ENCODE data around the gene IPO13.
A peak's percentile ranks its signal among the peaks of the same experiment; 100 is the strongest.

The IPO13 gene

GRCh38 chr1:43986712-43987111 is 40.0 kb downstream of the IPO13 start:
- H3K27me3 Mint-ChIP-seq, result peaks cover 2% of the 10 kb centered on the region
- peaks cover 10% of the 10 kb centered on the region for H3K36me3 Mint-ChIP-seq (ENCODE audit: low read depth)
- intact Hi-C loops (cut with micrococcal nuclease), result no loop called here
- H3K4me1 Mint-ChIP-seq (ENCODE audit: low read depth), result peaks cover 31% of the 10 kb centered on the region
- no peak overlapping the region for H3K27ac Mint-ChIP-seq
- no peak overlapping the region for H3K4me3 Mint-ChIP-seq
- H3K9me3 Mint-ChIP-seq, result no peaks in the 10 kb centered on the region

GRCh38 chr1:43987159-43987902 is 40.6 kb downstream of the IPO13 start:
- Mint-ChIP-seq H3K36me3 (ENCODE audit: low read depth) (peaks cover 13% of the 10 kb centered on the region), H3K27me3 (peaks cover 5% of the 10 kb centered on the region), H3K27ac (no peak overlapping the region), H3K9me3 (no peaks in the 10 kb centered on the region), H3K4me3 (no peak overlapping the region), H3K4me1 (ENCODE audit: low read depth) (peaks cover 36% of the 10 kb centered on the region)
- intact Hi-C loops (cut with micrococcal nuclease), result no loop called here

- H3K36me3 Mint-ChIP-seq (ENCODE audit: low read depth), result peaks cover 11% of the 10 kb centered on the region
- peak overlapping the region; percentile 92 for H3K4me3 Mint-ChIP-seq
- no peaks in the 10 kb centered on the region for H3K9me3 Mint-ChIP-seq
- intact Hi-C loops (cut with micrococcal nuclease), result loop anchor here (2.0 kb wide), 2 partner anchors 16 to 44 kb away; partner anchors contain the start of genes ATP6V0B and IPO13
- H3K4me1 Mint-ChIP-seq (ENCODE audit: low read depth), result peaks cover 29% of the 10 kb centered on the region
- H3K27ac Mint-ChIP-seq, result peak overlapping the region; percentile 83
- H3K27me3 Mint-ChIP-seq, result peaks cover 9% of the 10 kb centered on the region
Measured at GRCh38 chr1:43990271-43991199, 43.8 kb downstream of the IPO13 start.

GRCh38 chr1:43991200-43991475 is 44.4 kb downstream of the IPO13 start:
- peak overlapping the region; percentile 83 for H3K27ac Mint-ChIP-seq
- intact Hi-C loops (cut with micrococcal nuclease), result loop anchor here (2.0 kb wide), 2 partner anchors 16 to 44 kb away; partner anchors contain the start of genes ATP6V0B and IPO13

GRCh38 chr1:43991476-43992231 is 44.9 kb downstream of the IPO13 start, which contains the start of gene CCDC24:
CCDC24 (plus strand) TSS chr1:43991599; CDS start chr1:43991879, 280 bp downstream.
- Mint-ChIP-seq H3K9me3 (no peaks in the 10 kb centered on the region), H3K4me1 (ENCODE audit: low read depth) (peaks cover 29% of the 10 kb centered on the region), H3K27me3 (peaks cover 9% of the 10 kb centered on the region), H3K4me3 (peak within 1 kb of the TSS; percentile 92), H3K36me3 (ENCODE audit: low read depth) (peaks cover 8% of the 10 kb centered on the region), H3K27ac (peak within 1 kb of the TSS; percentile 83)
- intact Hi-C loops (cut with micrococcal nuclease), result loop anchor here (2.0 kb wide), 2 partner anchors 17 to 45 kb away; partner anchors contain the start of genes ATP6V0B and IPO13

More at GRCh38 chr1:43991200-43991475, 44.4 kb downstream of the IPO13 start:
- peak overlapping the region; percentile 92 for H3K4me3 Mint-ChIP-seq
- H3K36me3 Mint-ChIP-seq (ENCODE audit: low read depth), result peaks cover 8% of the 10 kb centered on the region
- peaks cover 9% of the 10 kb centered on the region for H3K27me3 Mint-ChIP-seq
- peaks cover 29% of the 10 kb centered on the region for H3K4me1 Mint-ChIP-seq (ENCODE audit: low read depth)
- H3K9me3 Mint-ChIP-seq, result no peaks in the 10 kb centered on the region

- peak overlapping the region; percentile 83 for H3K27ac Mint-ChIP-seq
- H3K4me1 Mint-ChIP-seq (ENCODE audit: low read depth), result peaks cover 29% of the 10 kb centered on the region
- peaks cover 8% of the 10 kb centered on the region for H3K36me3 Mint-ChIP-seq (ENCODE audit: low read depth)
- no peaks in the 10 kb centered on the region for H3K9me3 Mint-ChIP-seq
- H3K27me3 Mint-ChIP-seq, result peaks cover 9% of the 10 kb centered on the region
- intact Hi-C loops (cut with micrococcal nuclease), result no loop called here
- peak overlapping the region; percentile 92 for H3K4me3 Mint-ChIP-seq
Measured at GRCh38 chr1:43992232-43992995, 45.7 kb downstream of the IPO13 start.

- Mint-ChIP-seq H3K27ac (no peak overlapping the region), H3K4me1 (ENCODE audit: low read depth) (peaks cover 24% of the 10 kb centered on the region), H3K9me3 (no peaks in the 10 kb centered on the region), H3K4me3 (no peak overlapping the region), H3K36me3 (ENCODE audit: low read depth) (peaks cover 8% of the 10 kb centered on the region), H3K27me3 (peaks cover 10% of the 10 kb centered on the region)
- intact Hi-C loops (cut with micrococcal nuclease), result no loop called here
Measured at GRCh38 chr1:43993206-43993914, 46.6 kb downstream of the IPO13 start.

- no peak overlapping the region for H3K4me3 Mint-ChIP-seq
- H3K27me3 Mint-ChIP-seq, result peaks cover 10% of the 10 kb centered on the region
- peaks cover 24% of the 10 kb centered on the region for H3K4me1 Mint-ChIP-seq (ENCODE audit: low read depth)
- no peak overlapping the region for H3K27ac Mint-ChIP-seq
- intact Hi-C loops (cut with micrococcal nuclease), result no loop called here
- H3K36me3 Mint-ChIP-seq (ENCODE audit: low read depth), result peaks cover 8% of the 10 kb centered on the region
- no peaks in the 10 kb centered on the region for H3K9me3 Mint-ChIP-seq
Measured at GRCh38 chr1:43994071-43994470, 47.3 kb downstream of the IPO13 start.

GRCh38 chr1:43994794-43995790 is 48.3 kb downstream of the IPO13 start:
- Mint-ChIP-seq H3K36me3 (ENCODE audit: low read depth) (peaks cover 8% of the 10 kb centered on the region), H3K27me3 (peaks cover 10% of the 10 kb centered on the region), H3K4me3 (no peak overlapping the region), H3K9me3 (no peaks in the 10 kb centered on the region), H3K4me1 (ENCODE audit: low read depth) (peaks cover 24% of the 10 kb centered on the region), H3K27ac (no peak overlapping the region)
- intact Hi-C loops (cut with micrococcal nuclease), result no loop called here

- no peaks in the 10 kb centered on the region for H3K9me3 Mint-ChIP-seq
- intact Hi-C loops (cut with micrococcal nuclease), result no loop called here
- H3K27ac Mint-ChIP-seq, result no peak overlapping the region
- H3K36me3 Mint-ChIP-seq (ENCODE audit: low read depth), result peaks cover 8% of the 10 kb centered on the region
- H3K4me3 Mint-ChIP-seq, result no peak overlapping the region
- peaks cover 10% of the 10 kb centered on the region for H3K27me3 Mint-ChIP-seq
- peaks cover 17% of the 10 kb centered on the region for H3K4me1 Mint-ChIP-seq (ENCODE audit: low read depth)
Measured at GRCh38 chr1:43995984-43996732, 49.4 kb downstream of the IPO13 start.

- peaks cover 3% of the 10 kb centered on the region for H3K36me3 Mint-ChIP-seq (ENCODE audit: low read depth)
- peaks cover 13% of the 10 kb centered on the region for H3K4me1 Mint-ChIP-seq (ENCODE audit: low read depth)
- intact Hi-C loops (cut with micrococcal nuclease), result no loop called here
- peaks cover 10% of the 10 kb centered on the region for H3K27me3 Mint-ChIP-seq
- no peaks in the 10 kb centered on the region for H3K9me3 Mint-ChIP-seq
- H3K27ac Mint-ChIP-seq, result no peak overlapping the region
- H3K4me3 Mint-ChIP-seq, result no peak overlapping the region
Measured at GRCh38 chr1:43996733-43997115, 50.0 kb downstream of the IPO13 start.

Data from dendritic cell treated with granulocyte-macrophage colony-stimulating factor and Interleukin-4, amounts not matched to agents 40 ng/mL and 50 ng/mL, for 4 days (primary cell).